Nephron (organoid): Measurements from ENCODE around the gene CD151.

ENCODE experiments used
- H3K27ac Mint-ChIP-seq, 3 experiments: 2 replicates each; pipeline ENCODE4 v1.8.0; 2020; ENCODE audit warnings: mixed read lengths in 3 of 3, mild to moderate bottlenecking in 2 of 3, moderate library complexity in 1 of 3
- H3K27me3 Mint-ChIP-seq: 2 replicates; pipeline ENCODE4 v1.8.0; 2021; ENCODE audit warnings: low read depth, mild to moderate bottlenecking, moderate library complexity, mixed read lengths
- H3K36me3 Mint-ChIP-seq: 2 replicates; pipeline ENCODE4 v1.8.0; 2020; ENCODE audit warnings: low read depth, mixed read lengths
- H3K4me1 Mint-ChIP-seq: 2 replicates; pipeline ENCODE4 v1.8.0; 2020; ENCODE audit warnings: mixed read lengths
- H3K4me3 Mint-ChIP-seq, 3 experiments: 2 replicates each; pipeline ENCODE4 v1.8.0; 2020; ENCODE audit warnings: mild to moderate bottlenecking in 3 of 3, mixed read lengths in 3 of 3, moderate library complexity in 2 of 3
- H3K9me3 Mint-ChIP-seq: 2 replicates; pipeline ENCODE4 v1.8.0; 2020; ENCODE audit warnings: mixed read lengths
- CTCF ChIP-seq, 3 experiments: fragments of 200-600 bp; sonication (generic); IDR thresholded peaks; one replicate each; pipeline ENCODE4 v1.5.0; 2021; ENCODE audit warnings: antibody characterized with exemption in 3 of 3; ENCODE audit not compliant: unreplicated experiment in 3 of 3

Gene CD151

DNA sequence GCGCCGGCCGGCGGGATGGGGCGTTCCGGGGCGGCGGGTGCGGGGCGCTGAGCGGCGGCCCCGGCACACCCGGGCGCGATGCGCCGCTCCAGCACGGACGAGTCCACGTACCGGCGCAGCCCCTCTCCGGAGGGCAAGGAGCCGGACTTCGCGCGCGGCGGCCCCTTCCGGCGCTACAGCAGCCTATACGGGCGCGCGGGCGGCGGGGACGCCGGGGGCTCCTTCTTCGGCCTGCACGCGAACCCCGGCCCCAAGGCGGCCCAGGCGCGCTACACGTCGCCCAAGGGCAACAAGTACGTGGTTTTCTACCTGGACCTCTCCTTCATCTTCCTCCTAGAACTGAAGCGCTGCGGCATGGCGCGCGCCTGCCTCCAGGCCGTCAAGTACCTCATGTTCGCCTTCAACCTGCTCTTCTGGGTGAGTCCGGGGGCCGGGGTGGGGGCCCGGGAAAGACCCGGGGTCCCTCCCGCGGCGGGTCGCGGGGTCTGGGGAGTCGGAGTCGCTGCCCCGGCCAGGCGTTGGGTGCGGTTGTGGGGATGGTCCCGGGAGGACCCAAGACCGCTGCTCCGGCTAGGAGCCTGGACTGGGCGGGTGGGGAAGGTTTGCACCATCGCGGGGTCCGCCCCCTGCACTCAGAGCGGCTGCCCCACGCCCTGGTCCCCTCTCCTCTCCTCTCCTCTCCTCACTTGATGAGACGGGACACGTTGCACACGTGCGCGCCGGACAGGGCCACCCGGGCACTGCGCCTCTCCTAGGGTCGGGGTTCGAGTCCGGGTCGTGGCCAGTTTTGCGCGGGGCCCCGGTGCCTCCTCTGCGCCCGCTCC, 17.4 kb downstream of the CD151 start:
- Mint-ChIP-seq H3K4me3 (peak overlapping the region; percentile 82 to 85 (median 85)), H3K27ac (no peak overlapping the region), H3K4me1 (peaks cover 9% of the 10 kb centered on the region), H3K27me3 (peaks cover 4% of the 10 kb centered on the region), H3K9me3 (no peaks in the 10 kb centered on the region), H3K36me3 (no peaks in the 10 kb centered on the region)
- no peak for TF ChIP-seq CTCF (IDR thresholded peaks at IDR 0.05; ENCODE audit: unreplicated experiment in 3 of 3)

- peak overlapping the region; percentile 80 to 84 (median 82) for H3K4me3 Mint-ChIP-seq
- no peak overlapping the region for H3K27ac Mint-ChIP-seq
- peaks cover 9% of the 10 kb centered on the region for H3K4me1 Mint-ChIP-seq
- H3K27me3 Mint-ChIP-seq: peaks cover 4% of the 10 kb centered on the region
- no peaks in the 10 kb centered on the region for H3K36me3 Mint-ChIP-seq
- H3K9me3 Mint-ChIP-seq: no peaks in the 10 kb centered on the region
- TF ChIP-seq CTCF (IDR thresholded peaks at IDR 0.05; ENCODE audit: unreplicated experiment in 3 of 3): peak in 1 of 3 experiments; percentile 12
These were observed 18.3 kb downstream of the CD151 start for GRCh38 chr11:850775-851763.

DNA sequence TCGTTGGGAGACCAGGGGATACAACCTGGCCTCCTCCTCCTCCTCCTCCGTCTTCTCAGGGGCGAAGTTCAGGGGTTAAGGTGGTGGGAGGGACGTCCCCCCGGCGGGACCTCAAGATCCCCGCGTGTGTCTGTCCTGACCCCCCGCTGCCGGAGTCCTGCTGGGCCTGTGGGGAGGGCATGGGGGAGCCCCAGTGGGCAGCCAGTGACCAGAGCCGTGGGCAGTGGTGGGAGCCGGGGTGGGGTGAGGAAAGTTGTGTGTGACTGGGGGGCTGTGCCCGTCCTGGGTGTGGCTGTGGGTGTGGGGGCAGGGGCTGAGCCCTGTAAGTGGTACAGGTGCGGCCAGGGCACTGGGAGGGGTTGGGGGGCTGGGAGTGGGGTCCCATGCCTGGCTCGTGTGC, 20.0 kb downstream of the CD151 start:
- Mint-ChIP-seq H3K4me1 (peaks cover 9% of the 10 kb centered on the region), H3K36me3 (no peaks in the 10 kb centered on the region), H3K27me3 (peaks cover 4% of the 10 kb centered on the region), H3K9me3 (no peaks in the 10 kb centered on the region), H3K27ac (no peak overlapping the region), H3K4me3 (peak overlapping the region in 2 of 3 experiments; percentile 28 to 34)
- TF ChIP-seq CTCF (IDR thresholded peaks at IDR 0.05; ENCODE audit: unreplicated experiment in 3 of 3): no peak

GRCh38 chr11:853682-854448, 21.1 kb downstream of the CD151 start:
- no peak for TF ChIP-seq CTCF (IDR thresholded peaks at IDR 0.05; ENCODE audit: unreplicated experiment in 3 of 3)
- Mint-ChIP-seq H3K4me1 (peaks cover 9% of the 10 kb centered on the region), H3K27ac (no peak overlapping the region), H3K4me3 (no peak overlapping the region), H3K9me3 (no peaks in the 10 kb centered on the region), H3K27me3 (peaks cover 4% of the 10 kb centered on the region), H3K36me3 (no peaks in the 10 kb centered on the region)

DNA sequence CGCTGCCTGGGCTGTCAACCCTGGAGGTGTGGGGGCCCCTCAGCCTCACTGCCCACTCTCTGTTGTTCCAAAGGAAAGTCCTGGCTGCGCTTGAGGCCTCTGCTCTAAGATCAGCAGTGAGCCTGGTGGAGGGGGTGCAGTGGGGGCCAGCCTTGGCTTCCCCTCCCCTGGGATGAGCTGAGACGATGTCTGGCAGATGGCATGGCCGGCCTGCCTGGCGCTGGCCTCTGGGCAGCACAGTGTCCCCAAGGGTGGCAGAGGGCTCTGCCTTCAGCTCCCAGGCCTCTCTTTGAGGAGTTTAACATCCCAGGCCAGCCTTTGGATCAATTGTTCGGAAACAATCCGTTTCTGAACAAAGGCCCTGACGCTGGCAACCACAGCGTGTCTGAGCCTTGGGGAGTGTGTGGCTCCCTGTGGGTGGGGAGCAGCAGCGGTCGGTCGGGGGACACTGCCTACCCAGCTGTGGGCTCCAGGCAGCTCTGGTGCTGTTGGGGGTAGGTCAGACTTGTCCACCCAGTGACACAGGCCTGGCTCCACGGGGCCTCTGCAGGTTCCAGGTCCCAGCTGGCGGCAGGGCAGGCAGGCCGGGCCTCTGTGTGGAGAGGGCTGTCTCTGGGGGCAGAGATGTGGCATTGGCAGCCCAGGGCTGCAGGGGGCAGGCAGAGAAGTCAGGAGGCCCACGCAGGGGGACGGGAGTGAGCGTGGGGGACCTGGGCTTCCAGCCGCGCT, 22.0 kb downstream of the CD151 start:
- Mint-ChIP-seq H3K9me3 (no peaks in the 10 kb centered on the region), H3K4me1 (peaks cover 14% of the 10 kb centered on the region), H3K27me3 (peaks cover 4% of the 10 kb centered on the region), H3K36me3 (no peaks in the 10 kb centered on the region), H3K4me3 (peak overlapping the region in 1 of 3 experiments; percentile 49), H3K27ac (peak overlapping the region in 2 of 3 experiments; percentile 28 to 52)
- no peak for TF ChIP-seq CTCF (IDR thresholded peaks at IDR 0.05; ENCODE audit: unreplicated experiment in 3 of 3)
